ENCODE results near the gene HLA-G. TPM values are rescaled to one million over a fixed set of nuclear protein-coding genes. Genes with fewer than 3 reads are reported as not detected.
"Not testable (repeated sequence)": the region's sequence is repeated elsewhere in the genome, so short reads cannot be mapped to it uniquely, and the experiment has no call there.

Gene HLA-G
- 10 to 100 TPM in 1 of 2 donors, not detected in 1; 16.7 TPM for total RNA-seq
- long read RNA-seq, transcript HLA-G-201 (7 exons, 1,427 nt) = major isoform, 12 of 17 reads
- long read RNA-seq, partial matches to known transcripts = 5 of 17 reads
- long read RNA-seq, other reads (novel, unspliced or antisense) = 0 of 17 reads

DNA sequence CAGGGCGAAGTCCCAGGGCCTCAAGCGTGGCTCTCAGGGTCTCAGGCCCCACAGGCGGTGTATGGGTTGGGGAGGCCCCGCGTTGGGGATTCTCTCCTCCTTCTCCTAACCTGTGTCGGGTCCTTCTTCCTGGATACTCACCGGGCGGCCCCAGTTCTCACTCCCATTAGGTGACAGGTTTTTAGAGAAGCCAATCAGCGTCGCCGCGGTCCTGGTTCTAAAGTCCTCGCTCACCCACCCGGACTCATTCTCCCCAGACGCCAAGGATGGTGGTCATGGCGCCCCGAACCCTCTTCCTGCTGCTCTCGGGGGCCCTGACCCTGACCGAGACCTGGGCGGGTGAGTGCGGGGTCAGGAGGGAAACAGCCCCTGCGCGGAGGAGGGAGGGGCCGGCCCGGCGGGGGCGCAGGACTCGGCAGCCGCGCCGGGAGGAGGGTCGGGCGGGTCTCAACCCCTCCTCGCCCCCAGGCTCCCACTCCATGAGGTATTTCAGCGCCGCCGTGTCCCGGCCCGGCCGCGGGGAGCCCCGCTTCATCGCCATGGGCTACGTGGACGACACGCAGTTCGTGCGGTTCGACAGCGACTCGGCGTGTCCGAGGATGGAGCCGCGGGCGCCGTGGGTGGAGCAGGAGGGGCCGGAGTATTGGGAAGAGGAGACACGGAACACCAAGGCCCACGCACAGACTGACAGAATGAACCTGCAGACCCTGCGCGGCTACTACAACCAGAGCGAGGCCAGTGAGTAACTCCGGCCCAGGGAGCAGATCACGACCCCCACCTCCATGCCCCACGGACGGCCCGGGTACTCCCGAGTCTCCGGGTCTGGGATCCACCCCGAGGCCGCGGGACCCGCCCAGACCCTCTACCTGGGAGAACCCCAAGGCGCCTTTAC, at the start of gene HLA-G:
TSS of gene HLA-G (plus strand) at position 247 of the 892 bp plus-strand sequence. CDS start at position 267, 20 bp downstream.
- intact Hi-C loops (cut with DNase I, micrococcal nuclease) = no loop called here
- peak in 1 of 2 donors; percentile 48 for DNase-seq
- no peak for ATAC-seq

DNA sequence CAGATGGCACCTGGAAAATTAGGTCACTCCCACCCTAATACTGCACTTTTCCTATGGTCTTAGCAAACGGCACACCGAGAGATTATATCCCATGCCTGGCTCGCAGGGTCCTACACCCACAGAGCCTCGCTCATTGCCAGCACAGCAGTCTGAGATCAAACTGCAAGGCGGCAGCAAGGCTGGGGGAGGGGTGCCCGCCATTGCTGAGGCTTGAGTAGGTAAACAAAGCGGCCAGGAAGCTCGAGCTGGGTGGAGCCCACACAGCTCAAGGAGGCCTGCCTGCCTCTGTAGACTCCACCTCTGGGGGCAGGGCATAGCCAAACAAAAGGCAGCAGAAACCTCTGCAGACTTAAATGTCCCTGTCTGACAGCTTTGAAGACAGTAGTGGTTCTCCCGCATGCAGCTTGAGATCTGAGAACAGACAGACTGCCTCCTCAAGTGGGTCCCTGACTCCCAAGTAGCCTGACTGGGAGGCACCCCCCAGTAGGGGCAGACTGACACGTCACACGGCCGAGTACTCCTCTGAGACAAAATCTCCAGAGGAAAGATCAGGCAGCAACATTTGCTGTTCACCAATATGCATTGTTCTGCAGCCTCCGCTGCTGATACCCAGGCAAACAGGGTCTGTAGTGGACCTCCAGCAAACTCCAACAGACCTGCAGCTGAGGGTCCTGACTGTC, 47.5 kb upstream of the HLA-G start:
- intact Hi-C loops (cut with DNase I, micrococcal nuclease); ATAC-seq; DNase-seq: not testable (repeated sequence)

DNA sequence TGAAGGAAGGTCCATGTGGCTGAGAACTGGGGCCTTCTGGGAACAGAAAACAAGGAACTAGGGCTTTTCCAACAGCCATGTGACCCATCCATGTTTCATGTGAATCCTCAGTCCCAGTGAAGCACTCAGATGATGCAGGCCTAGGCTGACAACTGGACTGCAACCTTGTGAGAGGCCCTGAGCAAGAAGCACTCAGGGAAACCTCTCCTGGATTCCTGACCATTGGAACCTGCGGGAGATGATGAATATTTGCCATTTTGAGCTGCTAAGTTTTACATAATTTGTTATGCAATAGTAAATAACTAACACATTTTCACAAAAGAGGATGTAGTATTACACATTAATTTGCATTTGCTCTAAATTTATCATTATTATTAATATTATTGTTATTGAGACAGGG, 38.4 kb upstream of the HLA-G start:
- DNase-seq (no peak), ATAC-seq (no peak)
- intact Hi-C loops (cut with DNase I, micrococcal nuclease) = no loop called here

DNA sequence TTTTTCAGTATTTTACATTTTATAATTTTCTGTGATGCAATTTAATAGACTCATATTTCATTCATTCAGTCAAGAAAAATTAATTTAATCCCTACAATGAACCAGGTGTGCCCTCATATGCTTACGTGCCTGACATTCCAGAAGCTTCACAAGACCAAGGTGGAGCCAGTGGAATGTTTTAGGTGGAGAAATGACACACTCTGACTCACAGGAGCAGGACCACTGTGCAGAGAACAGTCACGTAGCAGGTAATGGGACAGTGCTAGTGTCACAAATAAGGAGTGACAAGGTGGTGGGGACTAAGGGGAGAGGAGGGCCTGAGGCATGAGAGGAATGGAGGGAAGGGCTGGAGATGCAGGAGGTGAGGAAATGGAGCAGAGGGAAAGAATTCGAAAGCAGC, 37.0 kb upstream of the HLA-G start:
- DNase-seq = no peak
- no peak for ATAC-seq

DNA sequence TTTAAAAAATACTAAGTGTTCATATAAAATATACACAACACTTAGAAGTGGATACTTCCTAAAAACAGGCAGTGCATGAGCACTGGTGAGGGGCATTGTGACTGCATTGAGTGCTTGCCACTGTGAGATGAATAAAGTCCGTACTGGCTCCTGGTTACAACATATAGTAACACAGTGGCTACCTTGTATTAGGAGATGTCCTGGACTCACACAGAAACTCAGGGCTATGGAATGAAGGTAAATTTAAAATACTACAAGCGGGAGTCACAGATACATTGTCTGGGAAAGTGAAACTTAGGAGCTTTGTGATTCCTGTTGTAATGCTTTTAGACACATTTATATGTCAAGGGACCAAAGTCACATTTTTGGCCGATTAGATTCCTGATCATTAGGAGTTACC, 36.5 kb upstream of the HLA-G start:
- no peak for DNase-seq
- intact Hi-C loops (cut with DNase I, micrococcal nuclease) = no loop called here
- ATAC-seq = no peak

More for the DNA sequence above, 37.0 kb upstream of the HLA-G start:
- intact Hi-C loops (cut with DNase I, micrococcal nuclease) = no loop called here

DNA sequence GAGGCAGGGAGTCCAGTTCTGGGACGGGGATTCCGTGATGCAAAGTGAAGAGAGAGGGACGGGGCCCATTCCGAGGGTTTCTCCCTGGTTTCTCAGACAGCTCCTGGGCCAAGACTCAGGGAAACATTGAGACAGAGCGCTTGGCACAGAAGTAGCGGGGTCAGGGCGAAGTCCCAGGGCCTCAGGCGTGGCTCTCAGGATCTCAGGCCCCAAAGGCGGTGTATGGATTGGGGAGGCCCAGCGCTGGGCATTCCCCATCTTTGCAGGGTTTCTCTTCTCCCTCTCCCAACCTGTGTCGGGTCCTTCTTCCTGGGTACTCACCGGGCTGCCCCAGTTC, 35.9 kb upstream of the HLA-G start:
- DNase-seq (no peak), ATAC-seq (no peak)
- intact Hi-C loops (cut with DNase I, micrococcal nuclease) = no loop called here

DNA sequence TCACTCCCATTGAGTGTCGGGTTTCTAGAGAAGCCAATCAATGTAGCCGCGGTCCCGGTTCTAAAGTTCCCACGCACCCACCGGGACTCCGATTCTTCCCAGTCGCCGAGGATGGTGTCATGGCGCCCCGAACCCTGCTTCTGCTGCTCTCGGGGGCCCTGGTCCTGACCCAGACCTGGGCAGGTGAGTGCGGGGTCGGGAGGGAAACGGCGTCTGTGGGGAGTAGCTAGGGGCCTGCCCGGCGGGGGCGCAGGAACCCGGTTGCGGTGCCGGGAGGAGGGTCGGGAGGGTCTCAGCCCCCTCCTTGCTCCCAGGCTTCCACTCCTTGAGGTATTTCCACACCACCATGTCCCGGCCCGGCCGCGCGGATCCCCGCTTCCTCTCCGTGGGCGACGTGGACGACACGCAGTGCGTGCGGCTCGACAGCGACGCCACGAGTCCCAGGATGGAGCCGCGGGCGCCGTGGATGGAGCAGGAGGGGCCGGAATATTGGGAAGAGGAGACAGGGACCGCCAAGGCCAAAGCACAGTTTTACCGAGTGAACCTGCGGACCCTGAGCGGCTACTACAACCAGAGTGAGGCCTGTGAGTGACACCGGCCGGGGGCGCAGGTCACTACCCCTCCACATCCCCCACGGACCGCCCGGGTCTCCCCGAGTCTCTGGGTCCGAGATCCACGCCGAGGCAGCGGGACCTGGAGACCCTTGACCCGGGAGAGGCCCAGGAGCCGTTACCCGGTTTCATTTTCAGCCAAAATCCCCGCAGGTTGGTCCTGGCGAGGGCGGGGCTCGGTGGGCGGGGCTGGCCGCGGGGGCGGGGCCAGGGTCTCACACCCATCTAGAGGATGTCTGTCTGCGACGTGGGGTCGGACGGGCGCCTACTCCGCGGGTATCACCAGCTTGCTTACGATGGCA, 35.2 kb upstream of the HLA-G start:
- intact Hi-C loops (cut with DNase I, micrococcal nuclease) = no loop called here
- DNase-seq = peak; percentile 48 to 60

DNA sequence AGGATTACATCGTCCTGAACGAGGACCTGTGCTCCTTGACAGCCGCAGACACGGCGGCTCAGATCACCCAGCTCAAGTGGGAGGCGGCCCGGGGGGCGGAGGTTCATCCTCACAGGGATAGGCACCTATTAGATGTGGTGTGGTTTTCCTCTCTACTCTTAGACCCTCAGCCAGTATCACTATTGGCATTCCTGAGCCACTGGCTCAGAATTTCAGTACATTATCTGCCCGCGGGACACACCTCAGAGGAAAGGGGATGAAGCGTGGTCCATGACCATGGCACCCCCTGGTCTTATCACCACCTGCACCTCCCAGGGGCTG, 34.6 kb upstream of the HLA-G start:
- DNase-seq = no peak
- no peak for ATAC-seq
- intact Hi-C loops (cut with DNase I, micrococcal nuclease) = no loop called here

More for the DNA sequence above, 35.2 kb upstream of the HLA-G start:
- ATAC-seq = peak; percentile 52

DNA sequence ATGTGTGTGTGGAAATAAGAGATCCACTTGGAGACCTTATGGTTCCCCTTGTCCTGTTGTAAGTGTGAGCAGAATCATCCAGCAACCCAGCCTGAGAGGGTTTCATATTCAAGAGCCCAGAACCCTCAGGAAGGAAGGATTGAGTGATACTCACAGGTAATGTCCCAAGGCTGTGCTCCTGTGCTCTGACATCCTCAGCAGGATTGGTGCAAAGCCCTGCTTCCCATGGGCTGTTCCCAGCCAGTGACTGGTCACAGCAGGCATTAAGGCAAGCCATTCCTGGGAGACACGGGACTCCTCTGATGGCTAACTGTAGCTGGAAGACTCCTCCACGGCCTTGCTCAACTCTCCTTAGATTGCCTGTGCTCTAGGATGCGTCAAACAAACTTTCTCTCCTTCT, 33.8 kb upstream of the HLA-G start:
- no peak for DNase-seq
- intact Hi-C loops (cut with DNase I, micrococcal nuclease) = no loop called here
- no peak for ATAC-seq

DNA sequence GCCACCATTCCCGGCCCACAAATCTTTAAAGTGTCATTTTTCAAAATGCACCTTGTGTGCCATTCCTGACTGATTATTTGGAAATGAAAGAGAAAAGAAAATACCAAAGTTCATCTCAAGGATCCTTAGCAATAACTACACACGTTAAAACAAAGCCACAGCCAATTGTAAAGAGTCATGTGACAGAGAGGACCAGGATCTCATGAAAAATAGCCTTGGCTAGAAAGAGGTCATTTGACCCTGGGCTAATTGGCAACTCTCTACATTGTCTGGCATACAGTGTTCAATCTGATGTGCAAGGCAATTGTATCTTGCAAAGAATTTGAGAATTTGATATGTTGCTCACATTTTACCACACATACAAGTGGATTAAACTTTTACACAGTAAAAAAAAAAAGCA, 31.6 kb upstream of the HLA-G start:
- intact Hi-C loops (cut with DNase I, micrococcal nuclease) = no loop called here
- DNase-seq = no peak
- no peak for ATAC-seq

DNA sequence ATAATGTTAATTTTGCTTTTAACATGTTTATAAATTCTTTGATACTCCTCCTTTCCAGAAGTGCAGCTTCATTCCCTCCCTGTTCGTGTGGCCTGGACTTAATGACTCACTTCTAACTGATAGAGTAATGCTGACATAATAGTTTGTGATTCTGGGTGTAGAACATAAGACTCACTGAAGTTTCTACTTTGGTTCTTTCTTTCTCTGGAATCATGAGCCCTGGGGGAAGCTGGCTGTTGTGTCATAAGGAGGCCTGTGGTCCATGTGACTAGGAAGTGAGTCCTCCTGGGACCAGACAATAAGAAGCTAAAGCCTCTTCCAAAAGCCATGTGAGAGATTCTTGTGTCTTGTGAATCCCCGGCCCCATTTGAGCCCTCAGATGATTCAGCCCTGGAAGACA, 30.5 kb upstream of the HLA-G start:
- DNase-seq = no peak
- intact Hi-C loops (cut with DNase I, micrococcal nuclease) = no loop called here
- no peak for ATAC-seq

DNA sequence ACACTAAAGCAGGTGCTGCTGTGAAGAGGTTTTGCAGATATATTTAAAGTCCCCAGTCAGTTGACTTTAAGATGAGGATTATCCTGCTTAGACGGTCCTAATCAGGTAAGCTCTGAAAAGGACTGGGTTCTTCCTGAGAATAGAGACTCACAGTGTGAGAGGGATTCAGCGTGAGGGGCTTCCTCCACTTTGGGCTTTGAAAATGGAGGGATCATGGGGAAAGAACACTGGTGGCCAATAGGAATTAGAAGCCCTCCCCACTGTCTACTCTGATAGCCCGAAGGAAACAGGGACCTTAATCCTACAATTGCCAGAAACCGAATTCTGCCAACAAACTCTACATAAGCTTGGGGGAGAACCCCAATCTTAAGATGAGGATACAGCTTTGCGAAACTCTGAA, 29.7 kb upstream of the HLA-G start:
- DNase-seq (no peak), ATAC-seq (no peak)
- intact Hi-C loops (cut with DNase I, micrococcal nuclease) = no loop called here

DNA sequence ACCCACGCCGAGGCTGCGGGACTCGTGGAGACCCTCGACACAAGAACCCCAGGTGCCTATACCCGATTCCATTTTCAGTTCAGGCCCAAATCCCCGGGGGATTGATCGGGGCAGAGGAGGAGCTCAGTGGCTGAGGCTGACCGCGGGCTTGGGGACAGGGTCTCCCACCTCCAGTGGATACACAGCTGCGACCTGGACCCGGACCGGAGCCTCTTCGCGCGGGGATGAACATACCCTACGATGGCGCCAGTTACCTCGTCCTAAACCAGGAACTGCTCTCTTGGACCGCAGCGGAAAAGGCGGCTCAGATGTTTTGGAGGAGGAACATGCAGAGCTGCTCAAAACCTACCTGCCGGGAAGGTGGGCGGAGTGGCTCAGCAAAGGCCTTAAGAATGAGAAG, 27.4 kb upstream of the HLA-G start:
- DNase-seq = no peak
- no peak for ATAC-seq
- intact Hi-C loops (cut with DNase I, micrococcal nuclease) = no loop called here

DNA sequence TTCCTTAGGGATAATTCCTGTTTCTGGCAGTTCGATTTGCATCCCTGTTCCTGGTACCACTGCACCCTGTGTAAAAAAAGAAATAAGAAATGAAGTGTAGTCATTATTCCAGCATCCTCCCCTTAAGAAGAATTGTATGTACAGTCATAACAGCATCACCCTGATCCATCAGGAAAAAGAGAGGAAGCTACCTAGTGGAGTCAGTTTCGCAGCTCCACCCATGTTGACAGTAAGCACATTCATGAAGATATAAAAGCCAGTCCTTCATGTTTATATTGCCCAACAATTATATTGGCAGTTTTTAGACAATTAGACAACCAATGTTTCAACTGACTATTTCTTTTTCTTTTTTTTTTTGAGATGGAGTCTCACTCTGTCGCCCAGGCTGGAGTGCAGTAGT, 21.2 kb upstream of the HLA-G start:
- peak; percentile 51 for ATAC-seq
- DNase-seq = no peak
- intact Hi-C loops (cut with DNase I, micrococcal nuclease) = no loop called here

DNA sequence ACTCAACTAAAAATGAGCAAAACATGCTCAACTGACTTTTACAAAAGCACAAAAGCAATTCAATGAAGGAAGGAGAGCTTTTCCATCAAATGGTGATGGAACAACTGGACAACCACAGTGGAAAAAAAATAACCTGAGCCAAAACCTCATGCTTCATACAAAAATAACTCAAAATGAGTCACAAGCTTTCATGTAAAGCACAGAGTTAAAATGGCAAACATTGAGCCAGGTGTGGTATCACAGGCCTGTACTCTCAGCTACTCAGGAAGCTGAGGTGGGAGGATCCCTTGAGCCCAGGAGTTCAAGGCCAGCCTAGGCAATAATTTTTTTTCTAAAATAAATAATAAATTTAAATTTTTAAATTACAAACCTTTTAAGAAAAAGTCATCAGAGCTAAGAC, 18.4 kb upstream of the HLA-G start:
- DNase-seq = no peak
- no peak for ATAC-seq
- intact Hi-C loops (cut with DNase I, micrococcal nuclease) = no loop called here

DNA sequence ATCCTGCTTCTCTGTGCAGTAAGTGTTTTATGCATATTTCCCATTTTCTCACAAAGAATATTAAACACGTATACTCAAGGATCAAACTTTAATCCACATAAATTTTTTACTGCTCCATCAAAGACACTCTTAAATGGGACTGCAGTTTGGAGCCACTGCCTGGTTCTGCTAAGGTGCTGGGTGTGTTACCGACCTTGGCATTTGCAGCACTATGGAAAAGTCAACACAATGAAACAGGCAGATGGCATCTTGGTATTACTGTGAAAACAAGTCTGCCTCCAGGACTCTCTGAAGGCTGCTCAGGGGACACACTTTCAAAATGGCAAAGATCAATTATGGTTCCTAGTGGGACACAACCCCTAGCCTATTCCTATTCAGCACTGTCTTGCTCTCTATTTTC, 17.3 kb upstream of the HLA-G start:
- DNase-seq (peak in 1 of 2 donors; percentile 69), ATAC-seq (peak; percentile 90)

DNA sequence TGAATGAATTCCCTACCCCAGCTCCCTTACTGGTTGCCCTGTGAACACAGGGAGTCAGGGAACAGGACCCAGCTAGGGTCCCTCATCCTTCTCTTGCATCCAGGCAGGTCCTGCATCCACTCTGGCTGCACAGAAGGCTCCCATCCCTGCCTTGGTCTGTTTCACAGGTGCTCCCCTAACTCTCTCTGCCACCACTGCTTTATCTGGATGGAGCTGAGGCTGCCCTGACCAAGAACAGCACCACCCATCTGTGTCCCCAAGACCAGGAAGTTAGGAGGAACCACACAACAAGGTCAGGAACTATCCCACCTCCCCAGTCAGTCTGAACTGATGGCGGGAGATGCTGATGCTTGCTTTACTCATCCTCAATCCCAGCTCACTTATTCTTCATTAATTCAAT, 16.2 kb upstream of the HLA-G start:
- ATAC-seq (no peak), DNase-seq (no peak)
- intact Hi-C loops (cut with DNase I, micrococcal nuclease) = no loop called here

More for the DNA sequence above, 17.3 kb upstream of the HLA-G start:
- intact Hi-C loops (cut with DNase I, micrococcal nuclease) = no loop called here

DNA sequence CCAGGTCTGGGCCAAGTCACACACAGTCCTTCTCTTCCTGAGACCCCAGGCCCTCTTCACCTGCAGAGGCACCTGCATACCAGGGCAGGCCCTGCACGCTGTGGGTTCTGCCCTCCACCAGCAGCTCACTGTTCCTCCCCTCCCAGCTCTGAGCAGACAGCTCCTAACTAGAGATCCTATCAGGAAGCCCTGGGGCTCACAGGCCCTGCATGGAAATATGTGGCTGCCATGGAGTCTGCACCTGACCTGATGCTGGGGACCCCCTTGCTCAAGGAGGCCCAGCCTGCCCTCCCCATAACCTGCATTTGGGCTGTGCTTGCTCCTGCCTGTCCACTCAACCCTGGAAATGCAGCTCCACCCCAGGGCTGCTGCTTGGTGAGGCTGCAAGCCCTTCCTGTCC, 14.6 kb upstream of the HLA-G start:
- ATAC-seq (no peak), DNase-seq (no peak)
- intact Hi-C loops (cut with DNase I, micrococcal nuclease) = no loop called here

DNA sequence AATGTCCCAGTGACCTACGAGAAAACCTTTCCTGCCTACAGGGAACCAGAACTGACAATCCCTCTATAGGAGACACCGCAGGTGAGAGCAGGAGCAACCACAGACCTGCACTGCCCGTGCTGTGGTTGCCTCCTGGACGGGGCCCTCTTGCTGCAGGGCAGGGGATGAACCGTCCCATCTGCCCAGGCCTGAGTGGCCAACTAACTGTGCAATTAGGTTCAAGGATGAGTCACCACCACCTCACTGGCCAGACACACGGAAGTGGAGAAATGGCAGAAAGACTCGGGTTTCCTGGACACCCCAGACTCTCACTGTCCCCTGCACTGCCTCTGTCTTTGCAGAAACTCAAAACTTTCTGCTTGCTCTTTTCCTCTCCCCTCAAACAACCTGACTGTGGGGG, 13.8 kb upstream of the HLA-G start:
- ATAC-seq = no peak
- no peak for DNase-seq
- intact Hi-C loops (cut with DNase I, micrococcal nuclease) = no loop called here

Measured in left colon (tissue), 2 donors.